Measurements from ENCODE around the gene AKR1B1.

Gene AKR1B1

DNA sequence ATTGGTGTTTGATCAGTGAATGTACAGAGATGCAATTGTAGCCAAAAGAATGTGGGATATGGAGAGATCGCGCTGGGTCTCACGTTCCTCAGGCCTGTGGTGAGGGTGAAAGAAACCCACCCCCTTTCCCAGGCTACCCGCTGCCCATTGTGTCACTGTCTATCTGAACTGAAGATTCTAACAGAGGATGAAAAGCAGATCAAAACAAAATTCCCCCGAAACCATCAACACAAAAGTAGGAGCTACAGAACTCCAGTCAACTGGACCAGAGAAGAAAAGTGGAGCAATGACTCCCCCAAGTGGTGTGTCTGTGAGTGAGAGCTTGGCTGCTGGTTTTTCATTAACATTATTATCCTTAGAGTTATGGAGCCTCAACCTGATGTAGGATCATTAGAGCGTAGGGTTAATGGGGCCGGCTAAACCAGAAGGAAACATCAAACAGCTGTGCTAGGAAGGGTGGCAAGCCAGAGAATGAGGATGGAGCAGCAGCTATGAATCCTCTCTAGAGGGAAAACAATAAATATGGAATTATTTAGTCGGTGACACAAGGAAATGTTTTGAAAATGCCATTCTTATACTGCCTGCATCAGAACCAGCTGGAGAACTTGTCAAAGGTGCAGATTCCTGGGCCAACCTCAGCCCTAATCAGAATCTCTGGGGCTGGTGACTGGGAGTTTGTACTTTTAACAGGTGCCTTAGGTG, 38.3 kb downstream of the AKR1B1 start:
- FAIRE-seq: no peak

DNA sequence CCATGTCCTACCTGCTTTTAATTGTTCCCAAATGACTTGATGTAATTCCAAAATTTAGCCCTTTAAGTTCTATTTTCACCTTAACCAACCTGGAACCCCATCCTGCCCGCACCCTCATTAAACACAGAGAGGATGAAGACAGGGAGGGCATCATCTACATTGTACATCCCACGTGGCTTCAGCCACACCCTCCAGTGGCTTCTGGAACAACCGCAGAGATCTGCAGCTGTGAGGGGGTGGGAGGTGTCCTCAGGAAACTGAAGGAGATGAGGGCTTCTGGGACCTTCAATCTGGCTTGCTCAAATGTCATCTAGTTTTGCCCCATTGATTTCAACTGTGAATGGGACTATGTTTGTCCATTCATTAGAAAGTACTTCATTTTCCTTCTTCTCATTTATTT, 39.0 kb downstream of the AKR1B1 start:
- no peak for FAIRE-seq
- DNase-seq (ENCODE audit: low spot score): peak; percentile 20

More for the DNA sequence above, 38.3 kb downstream of the AKR1B1 start:
- DNase-seq (ENCODE audit: low spot score): peak; percentile 59

DNA sequence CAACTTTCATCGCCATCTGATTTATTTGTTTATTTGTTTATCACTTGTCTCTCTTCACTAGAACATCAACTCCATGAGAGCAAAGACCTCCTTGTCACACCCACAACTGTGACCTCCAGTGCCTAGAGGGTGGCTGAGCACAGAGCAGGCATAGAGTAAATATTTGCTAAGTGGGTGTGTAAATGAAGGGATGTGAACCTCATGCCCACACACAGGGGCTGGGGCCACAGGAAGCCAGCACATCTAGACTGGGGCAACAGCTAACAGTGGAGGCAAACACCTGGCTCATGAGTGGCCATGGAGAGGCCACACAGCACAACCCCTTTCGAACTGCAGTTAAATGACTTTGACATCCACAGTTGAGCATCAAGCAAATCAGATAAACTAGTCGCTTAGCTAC, 39.8 kb downstream of the AKR1B1 start:
- FAIRE-seq (no peak), DNase-seq (ENCODE audit: low spot score) (no peak)

DNA sequence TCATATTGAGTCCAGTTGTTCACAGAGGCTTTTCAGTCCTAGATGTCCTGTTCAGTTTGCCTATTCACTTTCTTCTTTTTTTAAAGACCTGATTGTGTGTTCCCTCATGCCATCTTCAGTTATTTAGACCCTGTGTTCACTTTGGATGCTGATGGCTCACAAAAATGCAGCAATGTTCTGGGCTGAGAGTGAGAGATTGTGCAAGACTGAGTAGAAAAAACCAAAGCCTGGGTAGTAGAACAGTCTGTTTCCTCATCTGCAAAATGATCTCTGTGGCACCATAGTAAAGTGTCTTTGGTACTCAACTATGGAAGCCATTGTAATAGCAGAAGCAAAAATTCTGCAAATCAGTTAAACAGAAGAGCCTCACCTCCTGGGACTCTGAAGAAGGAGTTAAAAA, 43.2 kb downstream of the AKR1B1 start:
- DNase-seq (ENCODE audit: low spot score) (no peak), FAIRE-seq (no peak)

DNA sequence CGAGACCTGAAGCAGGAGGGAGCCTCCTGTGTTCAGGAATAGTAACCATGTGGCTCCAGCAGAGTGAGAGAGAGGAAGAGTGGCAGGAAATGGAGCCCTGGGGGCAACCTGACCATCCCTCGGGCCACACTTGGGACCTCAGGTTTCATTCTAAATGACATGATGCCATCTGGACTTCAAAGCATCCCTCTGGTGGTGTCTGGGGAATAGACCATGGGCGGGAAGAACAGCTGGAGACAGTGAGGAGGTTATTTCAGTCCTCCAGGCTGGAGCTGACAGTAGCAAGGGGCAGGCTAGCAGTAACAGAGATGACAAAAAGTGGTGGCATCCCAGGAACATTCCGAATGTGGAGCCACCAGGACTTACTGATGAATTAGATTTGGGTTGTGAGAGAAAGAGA, 44.8 kb downstream of the AKR1B1 start:
- FAIRE-seq (no peak), DNase-seq (ENCODE audit: low spot score) (no peak)

DNA sequence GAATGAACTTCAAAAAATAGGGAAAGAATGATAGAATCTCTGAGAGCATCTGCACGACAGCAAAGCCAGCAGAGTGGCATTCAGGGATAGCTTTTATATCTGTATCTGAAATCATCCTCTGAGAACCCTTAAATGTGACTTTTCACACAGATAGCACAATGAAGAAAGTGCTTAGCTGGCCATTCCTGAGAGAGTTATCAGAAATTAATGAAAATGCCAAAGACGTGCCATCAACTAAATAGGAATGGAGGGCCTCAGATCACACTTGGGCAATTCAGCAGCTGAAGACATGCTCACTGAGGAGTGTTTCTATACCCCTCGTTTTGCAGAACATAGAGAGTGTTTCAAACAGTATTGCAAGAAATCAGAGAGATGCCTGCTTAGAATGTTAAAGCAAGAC, 51.6 kb downstream of the AKR1B1 start:
- DNase-seq (ENCODE audit: low spot score): no peak
- FAIRE-seq: no peak

DNA sequence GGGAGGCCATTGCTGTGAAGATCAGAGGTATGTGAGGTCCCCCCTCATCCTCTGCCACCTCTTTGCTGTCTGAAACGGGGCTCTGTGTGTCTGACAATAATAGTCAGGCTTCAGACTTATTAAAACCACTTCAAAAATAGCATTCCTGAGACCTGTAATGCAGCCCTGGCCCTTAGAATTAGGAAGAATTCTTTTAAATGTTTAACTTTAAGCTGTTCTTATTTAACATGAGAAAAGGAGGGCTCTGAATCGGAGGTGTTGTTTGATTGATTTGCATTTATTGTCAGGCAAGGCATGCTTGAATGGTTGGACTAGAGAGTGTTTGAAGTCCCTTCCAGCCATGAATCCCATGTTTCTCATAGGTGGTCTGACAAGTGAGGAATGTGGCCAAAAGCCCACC, 52.5 kb downstream of the AKR1B1 start:
- FAIRE-seq (no peak), DNase-seq (ENCODE audit: low spot score) (no peak)

DNA sequence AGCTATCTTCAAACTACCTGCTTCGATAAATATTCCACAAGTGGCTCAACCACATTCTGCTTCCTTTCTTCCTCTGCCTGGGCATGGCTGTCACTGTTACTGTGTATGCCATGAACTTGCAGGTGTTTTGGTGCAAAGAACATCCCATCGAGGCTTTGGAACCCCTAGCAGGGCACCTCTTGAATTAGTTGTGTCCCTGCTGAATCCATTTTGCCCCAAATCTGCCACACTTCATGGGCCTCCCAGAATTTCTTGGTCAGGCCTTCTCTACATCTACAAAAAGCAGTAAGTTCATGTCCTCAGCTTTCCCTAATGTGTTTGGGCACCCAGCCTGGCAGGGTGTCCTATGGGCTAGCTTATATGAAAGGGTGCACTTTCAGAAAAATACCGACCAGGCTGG, 53.6 kb downstream of the AKR1B1 start:
- FAIRE-seq: no peak
- no peak for DNase-seq (ENCODE audit: low spot score)

DNA sequence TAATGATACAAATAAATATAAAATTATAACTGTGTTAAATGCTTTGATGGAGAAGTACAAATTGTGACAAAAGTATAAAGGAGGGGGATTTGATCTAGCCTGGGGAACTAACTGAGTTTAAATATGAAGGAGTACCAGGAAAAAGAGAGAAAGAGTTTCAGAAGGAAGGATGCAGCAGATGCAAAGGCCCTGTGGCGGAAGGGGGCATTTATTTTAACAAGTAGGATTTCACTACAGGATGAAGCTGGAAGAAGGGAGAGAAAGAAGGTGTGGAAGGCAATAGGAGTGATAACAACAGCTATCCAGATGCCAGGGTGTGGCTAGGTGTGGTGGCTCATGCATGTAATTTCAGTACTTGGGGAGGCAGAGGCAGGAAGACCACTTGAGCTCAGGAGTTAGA, 55.8 kb downstream of the AKR1B1 start:
- FAIRE-seq (no peak), DNase-seq (ENCODE audit: low spot score) (no peak)

DNA sequence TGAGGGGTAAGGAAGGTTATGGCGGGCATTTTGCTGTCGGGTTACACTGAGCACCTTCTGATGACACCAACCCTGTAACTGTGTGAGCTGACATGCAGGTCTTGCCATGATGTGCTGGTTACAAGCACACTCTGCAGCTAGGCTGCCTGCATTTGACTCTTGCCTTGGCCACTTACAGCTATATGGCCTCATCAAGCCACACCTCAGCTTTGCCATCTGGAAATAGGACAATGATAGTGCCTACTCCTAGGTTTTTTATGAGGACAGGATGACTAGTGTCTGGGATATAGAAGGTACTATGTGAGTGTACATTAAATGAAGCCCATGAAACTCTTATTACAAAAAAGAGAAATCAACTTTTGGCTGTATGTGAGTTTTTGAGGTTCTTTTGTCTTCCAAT, 58.0 kb downstream of the AKR1B1 start:
- DNase-seq (ENCODE audit: low spot score) (no peak), FAIRE-seq (no peak)

DNA sequence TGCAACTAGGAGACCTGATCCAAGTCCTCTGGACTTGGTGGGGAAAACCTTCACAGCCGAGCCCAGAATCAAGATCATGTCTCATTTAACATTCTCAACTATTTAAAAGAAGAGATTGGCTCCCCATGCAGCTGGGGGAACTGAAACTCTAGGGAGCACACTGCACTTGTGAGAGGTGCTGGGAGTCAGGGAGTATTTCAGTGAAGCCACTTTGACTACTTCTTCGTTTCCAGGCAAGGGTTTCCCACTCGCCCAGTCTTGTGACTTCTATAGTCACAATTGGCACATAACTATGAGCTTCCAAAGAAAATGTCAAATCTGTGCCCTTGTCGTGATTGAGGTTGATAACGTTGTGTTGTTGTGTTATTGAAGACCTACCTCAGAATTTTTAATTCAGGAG, 62.9 kb downstream of the AKR1B1 start:
- FAIRE-seq (no peak), DNase-seq (ENCODE audit: low spot score) (no peak)

DNA sequence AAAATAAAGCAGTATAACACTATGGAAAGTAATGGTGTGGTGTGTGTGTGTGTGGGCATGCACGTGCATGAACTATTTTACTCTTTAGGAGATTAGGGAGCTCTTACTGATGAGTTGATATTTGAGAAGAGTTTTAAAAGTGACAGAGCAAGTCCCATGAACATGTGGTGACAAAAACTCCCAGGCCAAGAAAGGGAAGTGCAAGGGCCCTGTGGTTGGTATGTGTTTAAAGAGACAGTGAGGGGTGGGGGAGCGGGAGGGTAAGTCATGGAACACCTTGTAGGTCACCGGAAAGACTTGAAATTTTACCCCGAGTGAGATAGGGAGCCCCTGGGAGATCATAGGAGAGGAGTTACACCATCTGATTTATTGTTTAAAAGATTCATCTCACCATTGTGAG, 63.3 kb downstream of the AKR1B1 start:
- DNase-seq (ENCODE audit: low spot score) (no peak), FAIRE-seq (no peak)

DNA sequence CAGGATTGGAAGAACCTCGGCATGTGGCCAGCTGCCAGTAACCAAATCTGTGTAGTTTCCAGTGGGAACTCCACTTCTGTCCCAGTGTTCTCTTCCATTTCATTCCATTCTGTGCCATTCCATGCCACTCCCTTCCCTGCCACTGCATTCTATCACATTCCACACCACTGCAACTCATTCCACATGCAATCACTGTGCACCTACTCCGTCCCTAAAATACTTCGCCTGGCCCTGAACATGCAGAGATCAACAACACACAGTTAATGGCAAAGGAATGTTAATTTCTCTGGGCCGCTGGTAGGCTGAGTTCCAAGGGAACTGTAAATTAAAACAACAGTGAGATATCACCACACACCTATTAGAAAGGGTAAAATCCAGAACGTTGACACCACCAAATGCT, 64.8 kb downstream of the AKR1B1 start:
- FAIRE-seq: no peak

More for the DNA sequence above, 64.8 kb downstream of the AKR1B1 start:
- DNase-seq (ENCODE audit: low spot score): peak; percentile 8
